Endothelial cell of umbilical vein (primary cell): ENCODE results near the gene METTL6. TPM values are rescaled to one million over a fixed set of nuclear protein-coding genes. Genes with fewer than 3 reads are reported as not detected.

Experiments
- BruUV-seq: library from RNA; stranded (reverse); fragments of 400-500 nt; replicated peaks from 2 replicates; lab custom pipeline; 2021; lab: Mats Ljungman, UMichigan
- CTCF ChIA-PET: fragments of 300-600, 350-600 bp; sonication (Branson Sonifier 250); formaldehyde crosslinking; loops from one replicate; lab custom pipeline; 2021; ENCODE audit warnings: antibody characterized with exemption, inconsistent platforms; lab: Charles Lee
- POLR2A ChIA-PET: fragments of 300-600, 350-600 bp; sonication (Branson Sonifier 250); formaldehyde crosslinking; loops from one replicate; lab custom pipeline; 2021; ENCODE audit warnings: antibody characterized with exemption, inconsistent platforms; lab: Charles Lee
- DNase-seq: peaks from one replicate; pipeline ENCODE4 v3.0.0-alpha.2; 2011; ENCODE audit warnings: low read depth, low spot score
- FAIRE-seq: peaks from 2 replicates; lab custom pipeline; 2011; peaks lifted over from hg19 to GRCh38; lab: Jason Lieb, UNC
- H2AFZ ChIP-seq: 2 replicates; pipeline ENCODE4 v1.6.0; 2012; ENCODE audit warnings: low read depth, low read length, control low read depth, inconsistent platforms
- H3K27ac ChIP-seq: 2 replicates; pipeline ENCODE4 v1.5.1; 2011; ENCODE audit warnings: low read depth, mild to moderate bottlenecking, control low read depth, low read length, moderate library complexity; ENCODE audit not compliant: insufficient read depth
- H3K27me3 ChIP-seq, 2 experiments: 2 replicates each; pipeline versions ENCODE4 v1.6.0 to v1.6.1; 2011; ENCODE audit warnings: low read length in 2 of 2, mixed read lengths in 1 of 2; ENCODE audit not compliant: control insufficient read depth in 2 of 2, insufficient read depth in 2 of 2
- H3K36me3 ChIP-seq, 2 experiments: 2 replicates in 1 of 2; 3 replicates in 1 of 2; pipeline ENCODE4 v1.5.1; 2011; ENCODE audit warnings: low read length in 2 of 2, mild to moderate bottlenecking in 1 of 2, moderate library complexity in 1 of 2; ENCODE audit not compliant: control insufficient read depth in 2 of 2, insufficient read depth in 2 of 2; ENCODE audit errors: extremely low read depth in 1 of 2
- H3K4me1 ChIP-seq: 3 replicates; pipeline ENCODE4 v1.5.1; 2011; ENCODE audit warnings: mild to moderate bottlenecking, low read length; ENCODE audit not compliant: control insufficient read depth, insufficient read depth; ENCODE audit errors: extremely low read depth
- H3K4me2 ChIP-seq: 2 replicates; pipeline ENCODE4 v1.6.1; 2011; ENCODE audit warnings: low read length, control low read depth, mixed read lengths; ENCODE audit not compliant: insufficient read depth
- H3K4me3 ChIP-seq, 3 experiments: fragments of 200-600 bp in 1 of 3; sonication (generic), shearing (Covaris generic) in 1 of 3; replicated peaks in 1 of 3; 2 replicates each; pipeline ENCODE4 v1.5.1; 2011 to 2016; ENCODE audit warnings: control low read depth in 3 of 3, low read length in 3 of 3, mild to moderate bottlenecking in 2 of 3, inconsistent platforms in 1 of 3, low read depth in 1 of 3, moderate library complexity in 1 of 3; ENCODE audit not compliant: insufficient read depth in 1 of 3
- H3K79me2 ChIP-seq: 2 replicates; pipeline ENCODE4 v1.6.0; 2012; ENCODE audit warnings: low read length, inconsistent platforms; ENCODE audit not compliant: control insufficient read depth, insufficient read depth
- H3K9ac ChIP-seq: replicated peaks from 2 replicates; pipeline ENCODE3; 2011; ENCODE audit warnings: low read length, control low read depth; ENCODE audit not compliant: insufficient read depth; ENCODE audit errors: extremely low read depth
- H3K9me1 ChIP-seq: replicated peaks from 3 replicates; pipeline ENCODE4 v1.6.0; 2011; ENCODE audit warnings: mild to moderate bottlenecking, low read length; ENCODE audit not compliant: control insufficient read depth, insufficient read depth; ENCODE audit errors: extremely low read depth
- H3K9me3 ChIP-seq: replicated peaks from 2 replicates; pipeline ENCODE4 v1.5.1; 2012; ENCODE audit warnings: low read length, inconsistent platforms; ENCODE audit not compliant: control insufficient read depth, insufficient read depth
- H4K20me1 ChIP-seq: replicated peaks from 2 replicates; pipeline ENCODE3; 2011; ENCODE audit warnings: mild to moderate bottlenecking, low read length; ENCODE audit not compliant: control insufficient read depth, insufficient read depth; ENCODE audit errors: extremely low read depth
- CTCF ChIP-seq, 2 donors: IDR thresholded peaks; 1 replicate in 1 of 2; 2 replicates in 1 of 2; pipeline ENCODE4 v1.5.1; 2011; ENCODE audit warnings: low read length in 2 of 2, mild to moderate bottlenecking in 2 of 2, moderate library complexity in 2 of 2, control low read depth in 1 of 2, inconsistent platforms in 1 of 2, low read depth in 1 of 2; ENCODE audit not compliant: insufficient read depth in 1 of 2; ENCODE audit errors: extremely low read depth in 1 of 2
- EZH2 ChIP-seq: IDR thresholded peaks from 2 replicates; pipeline ENCODE4 v1.6.1; 2012; ENCODE audit warnings: borderline replicate concordance, low read depth, mild to moderate bottlenecking, moderate library complexity, low read length, inconsistent platforms; ENCODE audit not compliant: severe bottlenecking
- GATA2 ChIP-seq: IDR thresholded peaks from 2 replicates; pipeline ENCODE4 v1.7.0; 2011; ENCODE audit warnings: low read depth, mild to moderate bottlenecking, moderate library complexity, mixed read lengths, low read length; ENCODE audit not compliant: insufficient read length, insufficient read depth
- JUN ChIP-seq: IDR thresholded peaks from 2 replicates; pipeline ENCODE4 v1.6.1; 2011; ENCODE audit warnings: borderline replicate concordance, low read depth; ENCODE audit not compliant: insufficient read length, insufficient read depth
- MYC ChIP-seq: IDR thresholded peaks from one replicate; pipeline ENCODE4 v1.6.1; 2011; ENCODE audit warnings: mild to moderate bottlenecking, low read depth, low read length
- dilution Hi-C: fragments of 300-500 bp; cut with MboI; formaldehyde crosslinking; loops from one replicate; pipeline ENCODE4 v1.15.0; 2019; ENCODE audit warnings: low sequenced_read_pairs; ENCODE audit not compliant: extremely low pct_ligation_motif_present
- intact Hi-C: fragments of 100-400 bp; cut with micrococcal nuclease; formaldehyde crosslinking; loops from one replicate; pipeline ENCODE4 v1.10.0; 2022
- polyA plus RNA-seq, 4 experiments: library from polyadenylated mRNA; depleted of rRNA in 3 of 4; stranded (reverse) in 3 of 4; unstranded in 1 of 4; fragments of >200 nt; gene quantifications; 2 replicates each; pipeline versions ENCODE4 v1.2.1 to v1.2.3, GENCODE V29; 2011 to 2012; ENCODE audit warnings: missing spikeins in 1 of 4
- total RNA-seq: library from RNA; stranded (reverse); gene quantifications from 2 replicates; pipeline ENCODE4 v1.2.3, GENCODE V29; 2021
- TF ChIP-seq, protein P1 (sequence below): IDR thresholded peaks from 2 replicates; pipeline ENCODE4 v1.6.1; 2011; ENCODE audit not compliant: insufficient read depth, insufficient read length

Gene METTL6
- total and polyA plus RNA-seq, 2 donors (not counting 3 experiments of a cell fraction or from before 2014, with no cell fraction given): 12.7 to 19.5 TPM

DNA sequence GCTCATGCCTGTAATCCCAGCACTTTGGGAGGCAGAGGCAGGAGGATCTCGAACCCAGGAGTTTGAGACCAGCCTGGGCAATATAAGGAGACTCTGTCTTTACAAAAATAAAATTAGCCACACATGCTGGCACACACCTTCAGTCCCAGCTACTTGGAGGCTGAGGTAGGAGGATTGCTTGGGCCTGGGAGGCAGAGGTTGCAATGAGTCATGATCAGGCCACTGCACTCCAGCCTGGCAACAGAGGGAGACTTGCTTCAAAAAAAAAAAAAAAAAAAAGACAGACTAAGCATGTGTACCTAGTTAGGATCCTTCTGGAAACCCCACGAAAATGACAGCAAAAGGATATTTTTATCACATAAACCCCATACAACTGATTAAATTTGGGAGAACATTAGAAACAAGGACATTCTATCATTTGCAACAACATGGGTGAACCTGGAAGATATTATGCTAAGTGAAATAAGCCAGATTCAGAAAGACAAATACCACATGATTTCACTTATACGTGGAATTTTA lies 44.9 kb downstream of the METTL6 start:
- intact Hi-C loops (no loop called here), dilution Hi-C loops (no loop called here)
- Histone ChIP-seq H3K9me3 (no peaks in the 10 kb centered on the region), H3K4me1 (peaks cover 13% of the 10 kb centered on the region), H4K20me1 (no peaks in the 10 kb centered on the region), H3K27ac (no peak overlapping the region), H3K4me3 (no peak overlapping the region), H3K9me1 (no peaks in the 10 kb centered on the region), H3K9ac (no peak overlapping the region), H3K36me3 (no peaks in the 10 kb centered on the region), H2AFZ (no peak overlapping the region), H3K79me2 (no peaks in the 10 kb centered on the region), H3K27me3 (no peaks in the 10 kb centered on the region), H3K4me2 (no peak overlapping the region)
- no peak for TF ChIP-seq MYC
- TF ChIP-seq, protein P1, sequence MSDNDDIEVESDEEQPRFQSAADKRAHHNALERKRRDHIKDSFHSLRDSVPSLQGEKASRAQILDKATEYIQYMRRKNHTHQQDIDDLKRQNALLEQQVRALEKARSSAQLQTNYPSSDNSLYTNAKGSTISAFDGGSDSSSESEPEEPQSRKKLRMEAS: no peak
- TF ChIP-seq CTCF (IDR thresholded peaks at IDR 0.05; ENCODE audit: extremely low read depth in 1 of 2, insufficient read depth in 1 of 2, low read depth in 1 of 2, low read length in 2 of 2): no peak
- no peak for TF ChIP-seq JUN
- TF ChIP-seq GATA2: no peak
- TF ChIP-seq EZH2: no peak
- no TSS peak for BruUV-seq
- DNase-seq: no peak
- no peak for FAIRE-seq
- CTCF ChIA-PET: no interaction called here
- POLR2A ChIA-PET: no interaction called here
